ENCODE results near the gene ASIC4. TPM values are rescaled to one million over a fixed set of nuclear protein-coding genes. Genes with fewer than 3 reads are reported as not detected.

ASIC4 gene
- total RNA-seq, 1 experiment from 2014 or later: not detected

DNA sequence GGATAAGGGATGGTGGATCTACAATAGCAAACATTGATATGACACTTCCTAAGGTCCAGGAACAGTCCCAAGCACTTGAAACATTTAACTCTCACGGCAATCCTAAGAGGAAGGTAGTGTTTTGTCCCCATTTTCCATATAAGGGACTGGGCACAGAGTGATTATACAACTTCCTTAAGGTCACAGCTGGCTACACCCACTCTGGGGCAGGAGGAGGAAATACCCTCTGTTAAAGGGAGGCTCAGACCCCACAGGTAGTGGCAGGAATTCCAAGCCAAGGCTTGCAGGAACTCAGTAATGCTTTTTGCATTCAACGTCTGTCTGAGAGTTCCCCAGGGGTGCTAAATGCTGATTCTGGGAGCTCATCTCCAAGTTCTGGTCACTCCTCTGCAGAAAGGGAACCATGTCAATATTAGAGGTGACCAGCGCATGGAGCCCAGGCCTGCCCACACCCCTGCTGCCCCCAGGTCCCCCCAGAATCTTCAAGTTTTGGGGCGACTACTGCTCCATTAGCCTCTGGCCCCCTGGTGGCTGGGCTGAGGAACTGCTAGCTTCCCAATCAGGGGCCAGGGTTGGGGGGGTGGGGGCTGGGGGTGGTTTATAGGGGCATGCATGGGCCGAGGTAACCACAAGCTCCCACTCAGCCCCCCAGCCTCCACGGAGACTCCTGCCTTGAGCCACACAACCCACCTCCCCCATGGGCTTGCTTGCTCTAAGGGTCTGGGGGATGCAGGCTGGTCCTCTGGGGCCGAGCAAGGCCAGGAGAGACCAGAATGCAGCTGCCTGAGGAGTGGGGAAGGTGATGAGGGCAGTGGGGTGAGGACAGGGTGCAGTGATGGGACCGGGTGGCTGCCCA lies 46.0 kb downstream of the ASIC4 start:
- CTCF ChIA-PET: interaction anchor here (0.6 to 4.6 kb wide), 39 partner anchors 8 to 850 kb away, joined by 3 to 23 read pairs (median 5); partner anchors contain the start of genes CHPF, INHA, OBSL1 and STK11IP
- Mint-ChIP-seq H3K27ac (ENCODE audit: low read depth, unreplicated experiment) (no peak overlapping the region), H3K27me3 (ENCODE audit: insufficient read depth, unreplicated experiment) (no peaks in the 10 kb centered on the region), H3K4me3 (ENCODE audit: unreplicated experiment) (no peak overlapping the region), H3K4me1 (ENCODE audit: insufficient read depth, unreplicated experiment) (no peaks in the 10 kb centered on the region), H3K9me3 (ENCODE audit: unreplicated experiment) (no peaks in the 10 kb centered on the region), H3K36me3 (ENCODE audit: insufficient read depth, unreplicated experiment) (peaks cover 4% of the 10 kb centered on the region)
- TF ChIP-seq, protein P1, sequence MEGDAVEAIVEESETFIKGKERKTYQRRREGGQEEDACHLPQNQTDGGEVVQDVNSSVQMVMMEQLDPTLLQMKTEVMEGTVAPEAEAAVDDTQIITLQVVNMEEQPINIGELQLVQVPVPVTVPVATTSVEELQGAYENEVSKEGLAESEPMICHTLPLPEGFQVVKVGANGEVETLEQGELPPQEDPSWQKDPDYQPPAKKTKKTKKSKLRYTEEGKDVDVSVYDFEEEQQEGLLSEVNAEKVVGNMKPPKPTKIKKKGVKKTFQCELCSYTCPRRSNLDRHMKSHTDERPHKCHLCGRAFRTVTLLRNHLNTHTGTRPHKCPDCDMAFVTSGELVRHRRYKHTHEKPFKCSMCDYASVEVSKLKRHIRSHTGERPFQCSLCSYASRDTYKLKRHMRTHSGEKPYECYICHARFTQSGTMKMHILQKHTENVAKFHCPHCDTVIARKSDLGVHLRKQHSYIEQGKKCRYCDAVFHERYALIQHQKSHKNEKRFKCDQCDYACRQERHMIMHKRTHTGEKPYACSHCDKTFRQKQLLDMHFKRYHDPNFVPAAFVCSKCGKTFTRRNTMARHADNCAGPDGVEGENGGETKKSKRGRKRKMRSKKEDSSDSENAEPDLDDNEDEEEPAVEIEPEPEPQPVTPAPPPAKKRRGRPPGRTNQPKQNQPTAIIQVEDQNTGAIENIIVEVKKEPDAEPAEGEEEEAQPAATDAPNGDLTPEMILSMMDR (IDR thresholded peaks at IDR 0.05; ENCODE audit: unreplicated experiment): peak; percentile 80
- intact Hi-C loops (cut with micrococcal nuclease): no loop called here
- no TSS peak for BruUV-seq (replicated peaks)
- POLR2A ChIA-PET: interaction anchor here (0.8 to 1.9 kb wide), 3 partner anchors 8 to 37 kb away, joined by 3 to 6 read pairs (median 3); partner anchors contain the start of genes CHPF, STK11IP and TMEM198
- no peak for DNase-seq (ENCODE audit: unreplicated experiment)

DNA sequence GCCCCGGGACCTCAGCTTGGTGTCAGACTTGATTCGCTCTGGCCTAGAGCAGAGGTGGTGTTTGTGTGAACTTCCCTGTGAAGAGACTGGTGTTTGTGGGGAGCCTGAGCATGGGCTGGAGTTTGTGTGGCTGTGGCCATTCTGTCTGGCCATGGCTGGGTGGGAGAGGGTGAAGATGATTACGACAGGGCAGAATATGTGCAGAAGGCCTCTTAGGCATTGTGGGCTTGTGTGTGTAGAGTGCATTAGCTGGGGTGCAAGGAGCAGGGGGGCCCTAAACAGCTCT lies 46.6 kb downstream of the ASIC4 start:
- Mint-ChIP-seq H3K36me3 (ENCODE audit: insufficient read depth, unreplicated experiment) (peaks cover 4% of the 10 kb centered on the region), H3K9me3 (ENCODE audit: unreplicated experiment) (no peaks in the 10 kb centered on the region), H3K27me3 (ENCODE audit: insufficient read depth, unreplicated experiment) (no peaks in the 10 kb centered on the region), H3K27ac (ENCODE audit: low read depth, unreplicated experiment) (no peak overlapping the region), H3K4me1 (ENCODE audit: insufficient read depth, unreplicated experiment) (no peaks in the 10 kb centered on the region), H3K4me3 (ENCODE audit: unreplicated experiment) (no peak overlapping the region)
- no TSS peak for BruUV-seq (replicated peaks)
- TF ChIP-seq, protein P1 (IDR thresholded peaks at IDR 0.05; ENCODE audit: unreplicated experiment): no peak
- no peak for DNase-seq (ENCODE audit: unreplicated experiment)
- ChIA-PET POLR2A (interaction anchor here (0.8 to 1.9 kb wide), 3 partner anchors 8 to 37 kb away, joined by 3 to 6 read pairs (median 3); partner anchors contain the start of genes CHPF, STK11IP and TMEM198), CTCF (interaction anchor here (0.6 to 4.6 kb wide), 29 partner anchors 8 to 850 kb away, joined by 3 to 23 read pairs (median 8); partner anchors contain the start of genes CHPF, INHA, OBSL1 and TMEM198)
- intact Hi-C loops (cut with micrococcal nuclease): no loop called here

DNA sequence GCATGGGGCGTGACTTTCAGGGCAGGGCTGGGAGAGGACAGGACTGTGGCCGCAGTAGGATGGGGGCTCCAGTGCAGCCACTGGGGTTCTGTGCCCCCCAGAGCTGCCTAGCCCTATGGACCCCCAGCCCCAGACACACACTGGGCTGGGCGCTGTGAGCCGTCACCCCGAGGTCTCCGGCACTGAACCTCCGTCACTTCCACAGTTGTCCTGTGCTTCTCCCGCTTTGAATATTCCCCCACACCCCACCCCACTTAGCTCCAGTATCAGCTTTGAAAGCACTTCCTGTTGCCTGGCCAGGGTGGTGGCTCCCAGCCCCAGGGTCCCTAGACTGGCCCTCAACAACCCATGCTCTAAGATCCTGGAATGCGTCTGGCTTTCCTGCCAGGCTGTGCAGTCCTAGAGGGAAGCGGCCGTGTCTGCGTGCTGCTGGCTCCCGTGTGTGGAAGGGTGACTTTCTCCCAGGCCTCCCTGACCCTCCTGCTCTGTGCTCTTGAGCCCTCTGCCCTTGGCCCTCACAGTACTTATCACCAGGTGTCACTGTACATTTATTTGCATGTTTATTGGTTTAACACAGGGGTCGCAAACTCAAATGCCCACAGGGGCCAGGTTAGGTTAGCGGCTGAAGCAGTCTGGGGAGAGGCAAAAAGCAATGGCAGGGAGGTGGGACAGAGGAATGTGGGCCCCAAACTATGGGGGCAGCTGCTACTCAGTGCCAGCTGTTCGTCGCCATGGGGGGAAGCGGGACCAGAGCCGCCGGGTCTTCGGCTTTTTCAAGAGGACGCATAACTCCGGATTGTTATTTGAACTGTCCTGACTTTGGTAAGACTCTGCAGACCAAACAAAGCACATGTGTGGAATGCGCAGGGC lies 47.1 kb downstream of the ASIC4 start:
- H3K27ac Mint-ChIP-seq (ENCODE audit: low read depth, unreplicated experiment): no peak overlapping the region
- no TSS peak for BruUV-seq (replicated peaks)
- H3K9me3 Mint-ChIP-seq (ENCODE audit: unreplicated experiment): no peaks in the 10 kb centered on the region
- H3K4me1 Mint-ChIP-seq (ENCODE audit: insufficient read depth, unreplicated experiment): no peaks in the 10 kb centered on the region
- peaks cover 4% of the 10 kb centered on the region for H3K36me3 Mint-ChIP-seq (ENCODE audit: insufficient read depth, unreplicated experiment)
- POLR2A ChIA-PET: interaction anchor here (0.7 to 1.9 kb wide), 2 partner anchors 18 to 135 kb away, joined by 3 to 6 read pairs; partner anchors contain the start of genes CHPF and TMEM198
- no peak for DNase-seq (ENCODE audit: unreplicated experiment)
- intact Hi-C loops (cut with micrococcal nuclease): no loop called here
- TF ChIP-seq, protein P1 (IDR thresholded peaks at IDR 0.05; ENCODE audit: unreplicated experiment): no peak
- no peak overlapping the region for H3K4me3 Mint-ChIP-seq (ENCODE audit: unreplicated experiment)
- CTCF ChIA-PET: interaction anchor here (0.5 to 4.6 kb wide), 22 partner anchors 7 to 131 kb away, joined by 3 to 23 read pairs (median 6); partner anchors contain the start of genes CHPF, INHA, OBSL1 and STK11IP
- no peaks in the 10 kb centered on the region for H3K27me3 Mint-ChIP-seq (ENCODE audit: insufficient read depth, unreplicated experiment)
